Left ventricle myocardium inferior (tissue), 1 donor: Measurements from ENCODE around the gene MFAP3L. TPM values are rescaled to one million over a fixed set of nuclear protein-coding genes. Genes with fewer than 3 reads are reported as not detected.
"Not testable (repeated sequence)": the region's sequence is repeated elsewhere in the genome, so short reads cannot be mapped to it uniquely, and the experiment has no call there.

Experiments used
- DNase-seq: peaks from one replicate; pipeline ENCODE4 v3.0.0-alpha.2; 2020
- H3K27ac ChIP-seq: fragments of 200-600 bp; replicated peaks from 2 replicates; pipeline ENCODE4 v1.8.0; 2021
- H3K27me3 ChIP-seq: fragments of 200-600 bp; 2 replicates; pipeline ENCODE4 v1.8.0; 2021; ENCODE audit warnings: low read depth
- H3K36me3 ChIP-seq: fragments of 200-600 bp; 2 replicates; pipeline ENCODE4 v1.8.0; 2021
- H3K4me1 ChIP-seq: fragments of 200-600 bp; 2 replicates; pipeline ENCODE4 v1.8.0; 2021
- H3K4me3 ChIP-seq: fragments of 200-600 bp; 2 replicates; pipeline ENCODE4 v1.8.0; 2021; ENCODE audit warnings: mild to moderate bottlenecking, moderate library complexity
- H3K9me3 ChIP-seq: fragments of 200-600 bp; replicated peaks from 2 replicates; pipeline ENCODE4 v1.8.0; 2021
- intact Hi-C: fragments of 100-400 bp; cut with micrococcal nuclease; formaldehyde crosslinking; loops from one replicate; pipeline ENCODE4 v1.11.0; 2022
- total RNA-seq: library from RNA; stranded (reverse); fragmentation: NEBNext Ultra II Directional; extraction: Animal tissue kit (Norgen Biotek cat#: 25700); gene quantifications from one replicate; pipeline ENCODE4 v1.2.1, GENCODE V29; 2021
- TF ChIP-seq, protein P1 (sequence below): fragments of 200-600 bp; IDR thresholded peaks from 2 replicates; pipeline ENCODE4 v1.8.0; 2021; ENCODE audit warnings: antibody characterized with exemption, mild to moderate bottlenecking, borderline replicate concordance
- donor health status: DM: no; HTN: yes; CAD: no; lungs with severe emphysema.

Gene MFAP3L
- total RNA-seq, 1 donor from 2014 or later = 3.1 TPM

DNA sequence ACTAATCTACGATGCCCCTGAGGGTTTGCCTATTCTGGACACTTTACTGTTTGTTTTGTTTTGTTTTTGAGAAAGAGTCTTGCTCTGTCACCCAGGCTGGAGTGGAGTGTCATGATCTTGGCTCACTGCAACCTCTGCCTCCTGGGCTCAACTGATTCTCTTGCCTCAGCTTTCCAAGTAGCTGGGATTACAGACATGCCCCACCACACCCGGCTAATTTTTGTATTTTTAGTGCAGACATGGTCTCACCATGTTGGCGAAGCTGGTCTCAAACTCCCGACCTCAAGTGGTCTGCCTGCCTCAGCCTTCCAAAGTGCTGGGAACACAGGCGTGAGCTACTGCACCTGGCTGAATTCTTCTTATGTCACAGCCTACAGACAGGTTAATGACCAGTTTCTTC is 70.7 kb downstream of the MFAP3L start:
- Histone ChIP-seq H3K36me3 (no peaks in the 10 kb centered on the region), H3K27ac (no peak overlapping the region), H3K4me1 (no peaks in the 10 kb centered on the region), H3K4me3 (no peak overlapping the region), H3K27me3 (peaks cover 20% of the 10 kb centered on the region), H3K9me3 (no peaks in the 10 kb centered on the region)
- TF ChIP-seq, protein P1, sequence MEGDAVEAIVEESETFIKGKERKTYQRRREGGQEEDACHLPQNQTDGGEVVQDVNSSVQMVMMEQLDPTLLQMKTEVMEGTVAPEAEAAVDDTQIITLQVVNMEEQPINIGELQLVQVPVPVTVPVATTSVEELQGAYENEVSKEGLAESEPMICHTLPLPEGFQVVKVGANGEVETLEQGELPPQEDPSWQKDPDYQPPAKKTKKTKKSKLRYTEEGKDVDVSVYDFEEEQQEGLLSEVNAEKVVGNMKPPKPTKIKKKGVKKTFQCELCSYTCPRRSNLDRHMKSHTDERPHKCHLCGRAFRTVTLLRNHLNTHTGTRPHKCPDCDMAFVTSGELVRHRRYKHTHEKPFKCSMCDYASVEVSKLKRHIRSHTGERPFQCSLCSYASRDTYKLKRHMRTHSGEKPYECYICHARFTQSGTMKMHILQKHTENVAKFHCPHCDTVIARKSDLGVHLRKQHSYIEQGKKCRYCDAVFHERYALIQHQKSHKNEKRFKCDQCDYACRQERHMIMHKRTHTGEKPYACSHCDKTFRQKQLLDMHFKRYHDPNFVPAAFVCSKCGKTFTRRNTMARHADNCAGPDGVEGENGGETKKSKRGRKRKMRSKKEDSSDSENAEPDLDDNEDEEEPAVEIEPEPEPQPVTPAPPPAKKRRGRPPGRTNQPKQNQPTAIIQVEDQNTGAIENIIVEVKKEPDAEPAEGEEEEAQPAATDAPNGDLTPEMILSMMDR = no peak
- DNase-seq = no peak
- intact Hi-C loops = no loop called here

DNA sequence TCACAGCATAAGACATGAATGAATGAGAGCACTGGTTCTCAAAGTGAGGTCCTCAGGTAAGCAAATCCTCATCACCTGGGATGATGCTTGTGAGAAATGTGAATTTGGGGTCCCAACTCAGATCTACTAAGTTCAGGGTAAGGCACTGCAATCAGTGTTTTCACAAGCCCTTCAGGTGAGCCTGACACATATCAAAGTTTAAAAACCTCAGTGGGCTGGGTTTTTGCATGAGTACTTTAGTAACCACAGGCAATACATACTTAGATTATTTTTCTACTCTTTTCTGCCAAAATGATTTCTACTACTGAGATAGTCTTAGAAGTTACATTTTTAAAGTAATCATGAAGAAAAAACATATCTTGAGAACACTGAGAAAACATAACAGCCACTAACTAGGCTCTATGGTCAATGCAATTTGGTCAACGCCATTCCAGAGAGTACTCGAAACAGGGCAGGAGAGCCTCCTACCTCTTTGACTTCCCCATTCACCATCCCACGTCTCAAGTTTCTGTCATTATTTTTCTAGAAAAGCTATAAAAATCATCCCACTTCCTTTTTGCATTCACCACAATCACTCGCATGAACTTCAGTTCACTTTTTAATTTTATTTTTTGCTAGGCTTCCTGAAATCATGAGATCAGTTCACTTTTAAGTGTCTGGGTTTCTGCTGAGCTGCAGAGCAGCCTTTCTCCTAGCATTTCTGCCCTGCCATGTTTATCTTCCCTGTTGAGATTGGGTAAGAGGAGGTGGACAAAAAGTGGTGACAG is 73.8 kb downstream of the MFAP3L start:
- intact Hi-C loops = no loop called here
- DNase-seq = no peak
- H3K4me1 ChIP-seq = no peaks in the 10 kb centered on the region
- H3K27me3 ChIP-seq = peaks cover 32% of the 10 kb centered on the region
- no peak overlapping the region for H3K4me3 ChIP-seq
- H3K36me3 ChIP-seq = no peaks in the 10 kb centered on the region
- H3K27ac ChIP-seq = no peak overlapping the region
- TF ChIP-seq, protein P1 = no peak
- H3K9me3 ChIP-seq = no peaks in the 10 kb centered on the region

DNA sequence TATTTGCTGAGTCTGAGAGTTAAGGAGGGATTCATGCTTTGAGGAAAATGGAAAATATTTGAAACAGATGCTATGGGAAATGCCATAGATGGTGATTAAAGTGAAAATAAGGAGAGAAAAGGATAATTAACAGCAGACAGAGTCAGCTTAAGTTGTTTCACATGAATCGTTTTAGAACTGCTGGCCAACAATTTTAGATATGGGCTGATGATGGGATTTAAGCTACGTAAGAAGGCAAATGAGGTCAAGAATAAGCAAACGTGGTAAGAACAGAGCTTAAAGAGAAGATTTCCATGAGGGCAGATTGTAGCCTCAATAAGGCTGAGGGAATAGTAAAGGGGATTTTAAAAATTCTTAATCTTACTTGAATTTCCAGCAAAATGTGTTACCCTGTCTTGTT is 77.9 kb downstream of the MFAP3L start:
- H3K27ac ChIP-seq = no peak overlapping the region
- no peaks in the 10 kb centered on the region for H3K9me3 ChIP-seq
- H3K4me3 ChIP-seq = no peak overlapping the region
- TF ChIP-seq, protein P1 = no peak
- no peak for DNase-seq
- H3K36me3 ChIP-seq = no peaks in the 10 kb centered on the region
- intact Hi-C loops = no loop called here
- no peaks in the 10 kb centered on the region for H3K4me1 ChIP-seq
- peaks cover 30% of the 10 kb centered on the region for H3K27me3 ChIP-seq

DNA sequence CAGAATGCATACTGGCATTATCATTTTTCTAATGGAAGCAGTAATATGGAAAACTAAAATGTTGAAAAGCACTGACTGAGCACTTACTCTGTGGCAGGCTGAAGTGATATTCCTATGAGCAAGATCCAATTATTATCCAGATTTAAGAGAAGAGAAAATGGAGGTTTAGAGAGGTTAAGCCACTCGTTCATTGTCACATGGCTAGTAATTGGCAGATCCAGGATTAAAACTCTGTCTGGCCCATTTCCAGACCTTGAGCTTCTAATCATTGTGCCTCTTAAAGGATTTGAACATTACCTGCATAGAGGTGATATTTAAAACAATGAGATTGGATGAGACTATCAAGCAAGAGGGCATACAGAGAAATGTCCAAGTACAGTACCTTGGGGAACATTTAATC is 80.6 kb downstream of the MFAP3L start:
- Histone ChIP-seq H3K4me1 (no peaks in the 10 kb centered on the region), H3K9me3 (no peaks in the 10 kb centered on the region), H3K27ac (no peak overlapping the region), H3K4me3 (no peak overlapping the region), H3K36me3 (no peaks in the 10 kb centered on the region), H3K27me3 (peaks cover 21% of the 10 kb centered on the region)
- intact Hi-C loops = no loop called here
- DNase-seq = no peak
- TF ChIP-seq, protein P1 = no peak

DNA sequence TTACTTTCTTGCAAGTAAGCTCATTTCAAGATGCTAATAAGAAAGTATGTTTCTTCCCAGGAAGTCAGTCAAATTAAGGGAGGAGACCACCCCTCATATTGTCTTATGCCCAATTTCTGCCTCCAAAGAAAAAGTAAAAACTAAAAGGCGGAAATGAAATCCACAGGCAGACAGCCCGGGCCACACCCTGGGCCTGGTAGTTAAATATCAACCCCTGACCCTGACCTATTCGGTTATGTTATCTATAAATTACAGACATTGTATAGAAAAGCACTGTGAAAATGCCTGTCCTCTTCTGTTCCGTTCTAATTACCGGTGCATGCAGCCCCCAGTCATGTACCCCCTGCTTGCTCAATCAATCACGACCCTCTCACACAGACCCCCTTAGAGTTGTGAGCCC is 82.6 kb downstream of the MFAP3L start:
- H3K4me1 ChIP-seq, intact Hi-C loops, H3K27ac ChIP-seq, H3K9me3 ChIP-seq, H3K27me3 ChIP-seq, DNase-seq, H3K4me3 ChIP-seq, H3K36me3 ChIP-seq: not testable (repeated sequence)

DNA sequence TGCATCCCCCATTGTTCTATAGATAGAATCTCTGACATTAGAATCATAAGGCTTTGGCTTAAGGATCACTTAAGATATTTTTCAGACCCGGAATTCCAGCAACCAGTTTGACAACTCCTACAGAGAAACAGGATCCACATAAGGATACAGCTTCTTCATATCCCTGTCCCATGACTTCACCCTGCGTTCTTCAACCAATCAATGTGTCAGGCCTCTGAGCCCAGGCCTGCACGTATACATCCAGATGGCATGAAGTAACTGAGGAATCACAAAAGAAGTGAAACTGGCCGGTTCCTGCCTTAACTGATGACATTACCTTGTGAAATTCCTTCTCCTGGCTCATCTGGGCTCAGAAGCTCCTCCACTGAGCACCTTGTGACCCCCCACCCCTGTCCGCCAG is 85.1 kb downstream of the MFAP3L start:
- no peak for DNase-seq
- H3K9me3 ChIP-seq = no peaks in the 10 kb centered on the region
- intact Hi-C loops = no loop called here
- H3K4me1 ChIP-seq = no peaks in the 10 kb centered on the region
- H3K27ac ChIP-seq = no peak overlapping the region
- H3K27me3 ChIP-seq = no peaks in the 10 kb centered on the region
- no peaks in the 10 kb centered on the region for H3K36me3 ChIP-seq
- TF ChIP-seq, protein P1 = no peak
- no peak overlapping the region for H3K4me3 ChIP-seq
